Osteoblast (primary cell): ENCODE measurements around the gene NIPBL. TPM values are rescaled to one million over a fixed set of nuclear protein-coding genes. Genes with fewer than 3 reads are reported as not detected.
A peak's percentile ranks its signal among the peaks of the same experiment; 100 is the strongest.
"Not testable (repeated sequence)": the region's sequence is repeated elsewhere in the genome, so short reads cannot be mapped to it uniquely, and the experiment has no call there.

Experiments
- DNase-seq: peaks from one replicate; pipeline ENCODE4 v3.0.0; 2011; ENCODE audit warnings: low spot score, mixed read lengths; ENCODE audit not compliant: insufficient read length; ENCODE audit errors: missing footprints
- H2AFZ ChIP-seq: 2 replicates; pipeline ENCODE4 v1.6.0; 2011; ENCODE audit warnings: mild to moderate bottlenecking, low read length
- H3K27ac ChIP-seq: 2 replicates; pipeline ENCODE4 v1.5.1; 2011; ENCODE audit warnings: mild to moderate bottlenecking, low read depth, low read length, moderate library complexity
- H3K27me3 ChIP-seq: 2 replicates; pipeline ENCODE4 v1.6.0; 2012; ENCODE audit warnings: mild to moderate bottlenecking, control low read depth, inconsistent platforms, low read length, moderate library complexity; ENCODE audit not compliant: insufficient read depth
- H3K36me3 ChIP-seq: 2 replicates; pipeline ENCODE4 v1.5.1; 2011; ENCODE audit warnings: mild to moderate bottlenecking, low read length, control low read depth, moderate library complexity; ENCODE audit not compliant: insufficient read depth
- H3K4me1 ChIP-seq: 2 replicates; pipeline ENCODE4 v1.5.1; 2011; ENCODE audit warnings: mild to moderate bottlenecking, low read length, control low read depth, moderate library complexity; ENCODE audit not compliant: insufficient read depth
- H3K4me2 ChIP-seq: 2 replicates; pipeline ENCODE4 v1.6.0; 2011; ENCODE audit warnings: mild to moderate bottlenecking, low read length; ENCODE audit not compliant: insufficient read depth
- H3K4me3 ChIP-seq: fragments of 200-600 bp; sonication (generic); 3 replicates; pipeline ENCODE4 v1.5.1; 2012; ENCODE audit warnings: mild to moderate bottlenecking, low read length, inconsistent platforms; ENCODE audit not compliant: insufficient read depth
- H3K79me2 ChIP-seq: 2 replicates; pipeline ENCODE4 v1.6.0; 2012; ENCODE audit warnings: mild to moderate bottlenecking, low read length, control low read depth, inconsistent platforms; ENCODE audit not compliant: insufficient read depth
- H3K9me3 ChIP-seq: 2 replicates; pipeline ENCODE4 v1.5.1; 2011; ENCODE audit warnings: low read depth, low read length, control low read depth
- H4K20me1 ChIP-seq: 2 replicates; pipeline ENCODE4 v1.6.0; 2012; ENCODE audit warnings: mild to moderate bottlenecking, low read length, control low read depth; ENCODE audit not compliant: insufficient read depth
- CTCF ChIP-seq: IDR thresholded peaks from 2 replicates; pipeline ENCODE4 v1.5.1; 2011; ENCODE audit warnings: mild to moderate bottlenecking, low read depth, low read length, moderate library complexity; ENCODE audit errors: extremely low read depth
- total RNA-seq: library from RNA; depleted of rRNA; stranded (reverse); fragments of >200 nt; gene quantifications from 2 replicates; pipeline ENCODE4 v1.2.3, GENCODE V29; 2012

The NIPBL gene
- total RNA-seq, 1 donor = 22.8 TPM

GRCh38 chr5:37005946-37006540 lies 129.5 kb downstream of the NIPBL start:
- Histone ChIP-seq H3K4me3 (no peak overlapping the region), H3K4me1 (peaks cover 5% of the 10 kb centered on the region), H3K36me3 (peaks cover 44% of the 10 kb centered on the region), H3K27me3 (no peaks in the 10 kb centered on the region), H3K9me3 (no peaks in the 10 kb centered on the region), H2AFZ (no peak overlapping the region), H3K27ac (peak overlapping the region; percentile 4), H3K4me2 (no peak overlapping the region), H4K20me1 (no peaks in the 10 kb centered on the region), H3K79me2 (no peaks in the 10 kb centered on the region)
- no peak for DNase-seq
- peak; percentile 67 for TF ChIP-seq CTCF

GRCh38 chr5:37013181-37013580 lies 136.6 kb downstream of the NIPBL start:
- H3K79me2 ChIP-seq, H3K4me2 ChIP-seq, H3K9me3 ChIP-seq, H3K27ac ChIP-seq, H2AFZ ChIP-seq, H4K20me1 ChIP-seq, H3K4me3 ChIP-seq, DNase-seq, H3K27me3 ChIP-seq, H3K4me1 ChIP-seq: not testable (repeated sequence)
- peaks cover 29% of the 10 kb centered on the region for H3K36me3 ChIP-seq

- no peaks in the 10 kb centered on the region for H3K27me3 ChIP-seq
- H3K79me2 ChIP-seq = no peaks in the 10 kb centered on the region
- H3K4me1 ChIP-seq = peaks cover 10% of the 10 kb centered on the region
- no peak overlapping the region for H3K27ac ChIP-seq
- H3K36me3 ChIP-seq = peaks cover 25% of the 10 kb centered on the region
- DNase-seq = no peak
- no peak overlapping the region for H3K4me3 ChIP-seq
- H3K9me3 ChIP-seq = no peaks in the 10 kb centered on the region
- H3K4me2 ChIP-seq = no peak overlapping the region
- H2AFZ ChIP-seq = no peak overlapping the region
- H4K20me1 ChIP-seq = peaks cover 4% of the 10 kb centered on the region
- TF ChIP-seq CTCF = no peak
Measured at GRCh38 chr5:37014321-37014720, 137.8 kb downstream of the NIPBL start.

- TF ChIP-seq CTCF = no peak
- H3K27me3 ChIP-seq = no peaks in the 10 kb centered on the region
- H3K36me3 ChIP-seq = peaks cover 25% of the 10 kb centered on the region
- H3K4me3 ChIP-seq = no peak overlapping the region
- peak overlapping the region; percentile 37 for H3K27ac ChIP-seq
- H3K9me3 ChIP-seq = no peaks in the 10 kb centered on the region
- H2AFZ ChIP-seq = no peak overlapping the region
- peaks cover 4% of the 10 kb centered on the region for H4K20me1 ChIP-seq
- no peaks in the 10 kb centered on the region for H3K79me2 ChIP-seq
- peak; percentile 73 for DNase-seq
- H3K4me1 ChIP-seq = peaks cover 10% of the 10 kb centered on the region
- no peak overlapping the region for H3K4me2 ChIP-seq
Measured at GRCh38 chr5:37015795-37016666, 139.5 kb downstream of the NIPBL start.
